GM13977 (cell line): ENCODE data around the gene OFD1.

Experiments used
- DNase-seq: peaks from one replicate; pipeline ENCODE4 v3.0.0; 2012; ENCODE audit warnings: low spot score
- CTCF ChIP-seq: IDR thresholded peaks from 2 replicates; pipeline ENCODE4 v1.5.1; 2012; ENCODE audit warnings: mild to moderate bottlenecking, control low read depth; ENCODE audit not compliant: insufficient read depth; ENCODE audit errors: extremely low read depth, missing control alignments
- in situ Hi-C: fragments of 300-500 bp; cut with MboI; formaldehyde crosslinking; loops from one replicate; pipeline ENCODE4 v1.12.0; 2022; ENCODE audit warnings: low sequenced_read_pairs, low pct_unique_long_range_greater_than_20kb, mixed read lengths, inconsistent platforms; ENCODE audit not compliant: unreplicated experiment

The OFD1 gene

DNA sequence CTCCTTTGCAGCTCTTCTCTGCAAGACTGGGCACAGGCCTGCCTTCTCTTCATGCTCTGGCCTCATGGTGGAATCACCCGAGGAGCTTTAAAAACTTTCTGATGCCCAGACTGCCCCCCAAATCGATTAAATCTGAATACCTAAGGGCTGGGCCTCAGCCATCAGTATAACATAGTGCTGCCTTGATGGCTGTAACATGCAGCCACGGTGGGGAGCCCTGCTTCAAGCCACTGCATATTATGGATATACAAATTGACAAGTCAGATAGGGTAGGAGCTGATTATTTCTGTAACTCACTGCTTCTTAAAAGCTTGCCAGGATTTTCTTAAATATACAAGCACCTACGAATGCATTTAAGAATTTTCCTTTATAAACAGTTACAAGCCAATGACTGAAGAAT lies 41.8 kb downstream of the OFD1 start:
- TF ChIP-seq CTCF = no peak
- in situ Hi-C loops = no loop called here
- no peak for DNase-seq

GRCh38 chrX:13778916-13779315 lies 44.4 kb downstream of the OFD1 start:
- DNase-seq = no peak
- in situ Hi-C loops = no loop called here
- TF ChIP-seq CTCF = no peak

- no peak for TF ChIP-seq CTCF
- in situ Hi-C loops = no loop called here
- DNase-seq = no peak
These were observed 46.4 kb downstream of the OFD1 start for GRCh38 chrX:13780868-13781427.

- TF ChIP-seq CTCF = no peak
- in situ Hi-C loops = no loop called here
- no peak for DNase-seq
These were observed 51.5 kb downstream of the OFD1 start for GRCh38 chrX:13786048-13786447.

DNA sequence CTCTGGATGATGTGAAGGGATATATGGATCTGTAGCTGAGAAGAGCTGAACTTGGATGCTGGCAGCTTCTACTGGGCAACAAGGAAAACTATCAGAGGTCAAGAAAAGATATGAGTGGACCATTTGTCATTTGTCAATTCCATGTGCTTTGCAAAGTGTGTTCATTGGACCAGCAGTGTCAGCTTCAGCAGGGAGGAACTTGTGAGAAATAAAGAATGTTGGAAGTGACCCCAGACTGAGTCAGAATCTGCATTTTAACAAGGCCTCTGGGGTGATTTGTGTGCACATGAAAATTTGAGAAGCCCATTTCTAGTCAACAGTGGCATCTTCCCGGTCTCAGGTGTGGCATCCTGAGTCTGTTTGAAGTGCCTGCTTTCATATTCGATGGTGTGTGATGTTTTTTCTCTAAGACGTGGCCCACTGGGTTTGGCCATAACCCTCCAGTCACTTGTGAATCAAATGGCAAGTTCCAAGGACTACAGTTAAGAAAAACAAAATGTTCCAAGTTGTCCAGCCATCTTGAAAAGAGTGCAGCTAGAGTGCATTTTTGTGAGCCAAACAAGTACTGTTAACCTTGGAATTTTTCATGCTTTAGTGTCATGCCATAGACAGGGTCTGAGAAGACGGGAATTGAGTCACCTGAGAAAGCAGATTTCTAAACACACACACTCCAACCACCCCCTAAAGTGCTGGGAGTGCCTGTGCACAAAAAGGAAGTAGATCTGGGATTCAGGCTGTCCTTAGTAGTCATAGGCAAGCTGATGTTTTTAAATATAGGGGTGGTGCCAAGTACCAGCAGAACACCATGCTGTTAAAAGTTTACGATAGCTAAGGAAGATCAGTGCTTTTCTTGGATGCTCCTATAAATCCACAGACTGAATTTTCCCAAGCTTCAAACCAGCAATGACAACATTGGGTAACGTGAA lies 55.9 kb downstream of the OFD1 start:
- no peak for TF ChIP-seq CTCF
- no peak for DNase-seq
- in situ Hi-C loops = no loop called here

GRCh38 chrX:13791145-13791544 lies 56.6 kb downstream of the OFD1 start:
- no peak for TF ChIP-seq CTCF
- no peak for DNase-seq
- in situ Hi-C loops = no loop called here
